Measurements from ENCODE around the gene SORCS1. TPM values are rescaled to one million over a fixed set of nuclear protein-coding genes. Genes with fewer than 3 reads are reported as not detected.
A peak's percentile ranks its signal among the peaks of the same experiment; 100 is the strongest.

The SORCS1 gene
- total and polyA plus RNA-seq, 2 experiments from 2014 or later: 2.9 to 8.9 TPM

DNA sequence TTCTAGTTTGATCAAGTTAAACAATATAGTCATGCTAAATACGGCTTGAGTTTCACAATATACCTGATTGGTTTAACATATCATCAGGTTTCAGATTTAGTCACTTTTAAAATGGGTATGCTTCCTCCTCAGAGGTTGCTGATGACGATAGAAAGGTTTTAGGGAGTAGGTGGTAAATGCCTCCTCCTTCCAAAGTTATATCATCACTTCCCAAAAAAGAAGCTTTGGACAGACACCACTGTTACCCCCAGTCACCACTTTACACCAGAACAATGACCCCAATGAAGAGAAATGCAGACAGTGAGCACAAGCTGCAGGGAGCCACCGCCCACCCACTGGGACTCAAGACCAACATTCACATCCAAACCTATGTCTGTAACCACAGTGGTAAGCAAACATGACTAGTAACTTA is 244.6 kb downstream of the SORCS1 start:
- peak; percentile 14 for DNase-seq (ENCODE audit: low spot score)
- Histone ChIP-seq H3K9me2 (ENCODE audit: insufficient read depth) (peaks cover 4% of the 10 kb centered on the region; the same call in 1 of the 2 replicates), H2AFZ (no peak overlapping the region), H4K20me1 (replicated peaks; ENCODE audit: insufficient read depth) (no peaks in the 10 kb centered on the region; the same call in none of the 2 replicates), H3K4me2 (peak overlapping the region; percentile 44; the same call in 1 of the 2 replicates), H3K27ac (ENCODE audit: low read depth) (no peak overlapping the region), H3K36me3 (ENCODE audit: insufficient read depth) (no peaks in the 10 kb centered on the region), H3K27me3 (ENCODE audit: insufficient read depth) (no peaks in the 10 kb centered on the region; the same call in 1 of the 2 replicates), H3K79me2 (replicated peaks; ENCODE audit: insufficient read depth) (no peaks in the 10 kb centered on the region), H3K4me1 (ENCODE audit: insufficient read depth) (peaks cover 11% of the 10 kb centered on the region; the same call in 1 of the 2 replicates), H3F3A (replicated peaks; ENCODE audit: low read depth) (no peaks in the 10 kb centered on the region), H3K4me3 (no peak overlapping the region)
- peak; percentile 66 for ATAC-seq
- no peak overlapping the region for H3K4me3 Mint-ChIP-seq
- TF ChIP-seq CREB1 (CRISPR knock-in tag; IDR thresholded peaks at IDR 0.05; ENCODE audit: low read depth) (no peak), POLR2AphosphoS5 (IDR thresholded peaks at IDR 0.05; ENCODE audit: low read depth) (no peak), EZH2 (IDR thresholded peaks at IDR 0.05; ENCODE audit: low read depth, unreplicated experiment) (no peak), STAT1 (IDR thresholded peaks at IDR 0.05; ENCODE audit: unreplicated experiment) (no peak), ZNF331 (CRISPR knock-in tag; IDR thresholded peaks at IDR 0.05; ENCODE audit: low read depth) (no peak)
- H3K27ac Mint-ChIP-seq: no peak overlapping the region
- H3K4me1 Mint-ChIP-seq: peaks cover 23% of the 10 kb centered on the region
- H3K9me3 Mint-ChIP-seq: no peaks in the 10 kb centered on the region
- H3K36me3 Mint-ChIP-seq (ENCODE audit: low read depth): no peaks in the 10 kb centered on the region
- H3K27me3 Mint-ChIP-seq (ENCODE audit: insufficient read depth, low read depth, poor library complexity): peaks cover 6% of the 10 kb centered on the region

DNA sequence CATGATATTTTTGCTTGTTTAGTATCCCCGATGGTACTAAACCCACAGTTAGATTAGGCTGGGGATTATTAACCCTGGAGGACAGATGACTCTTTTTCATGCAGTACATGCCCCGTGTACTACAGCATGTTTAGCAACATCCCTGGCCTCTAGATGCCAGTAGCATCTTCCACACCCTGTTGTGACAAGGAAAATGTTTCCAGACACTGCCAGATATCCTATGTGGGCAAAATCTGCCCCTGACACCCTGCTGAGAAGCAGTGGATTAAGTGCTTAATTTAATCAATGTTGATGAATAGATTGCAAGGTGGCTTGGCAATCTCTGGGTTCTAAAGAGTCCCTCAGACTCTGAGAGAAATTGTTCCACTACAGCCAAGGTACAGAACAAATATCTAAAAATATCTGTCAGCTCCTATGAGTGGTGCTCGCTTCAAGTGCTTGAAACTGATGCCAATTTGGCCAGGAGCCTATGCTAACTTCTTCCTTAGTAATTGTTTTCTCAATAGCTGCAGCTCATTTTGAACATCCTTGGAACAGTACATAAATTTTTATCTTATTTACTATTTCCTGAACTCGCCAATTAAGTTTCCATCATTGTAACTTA is 247.0 kb downstream of the SORCS1 start:
- no peak overlapping the region for H3K4me3 ChIP-seq
- no peak overlapping the region for H3K4me2 ChIP-seq
- ATAC-seq (no peak), DNase-seq (ENCODE audit: low spot score) (no peak)
- no peaks in the 10 kb centered on the region for H3K36me3 ChIP-seq (ENCODE audit: insufficient read depth)
- Mint-ChIP-seq H3K4me1 (peaks cover 46% of the 10 kb centered on the region), H3K27me3 (ENCODE audit: insufficient read depth, low read depth, poor library complexity) (peaks cover 7% of the 10 kb centered on the region), H3K4me3 (no peak overlapping the region), H3K27ac (no peak overlapping the region), H3K36me3 (ENCODE audit: low read depth) (no peaks in the 10 kb centered on the region), H3K9me3 (no peaks in the 10 kb centered on the region)
- H3K27ac ChIP-seq (ENCODE audit: low read depth): no peak overlapping the region
- TF ChIP-seq POLR2AphosphoS5 (IDR thresholded peaks at IDR 0.05; ENCODE audit: low read depth) (no peak), EZH2phosphoT487 (IDR thresholded peaks at IDR 0.05; ENCODE audit: unreplicated experiment) (no peak), ZNF114 (CRISPR knock-in tag; IDR thresholded peaks at IDR 0.05) (no peak)
- H3K9me2 ChIP-seq (ENCODE audit: insufficient read depth): peaks cover 4% of the 10 kb centered on the region; the same call in 1 of the 2 replicates
- no peaks in the 10 kb centered on the region for H3K79me2 ChIP-seq (replicated peaks; ENCODE audit: insufficient read depth)
- 0 out of 2 replicates have a peak, but pooled peaks cover 9% of the 10 kb centered on the region for H3F3A ChIP-seq (replicated peaks; ENCODE audit: low read depth)
- H3K4me1 ChIP-seq (ENCODE audit: insufficient read depth): peaks cover 33% of the 10 kb centered on the region
- no peaks in the 10 kb centered on the region; the same call in none of the 2 replicates for H4K20me1 ChIP-seq (replicated peaks; ENCODE audit: insufficient read depth)
- no peak overlapping the region for H2AFZ ChIP-seq
- H3K27me3 ChIP-seq (ENCODE audit: insufficient read depth): no peaks in the 10 kb centered on the region; the same call in 1 of the 2 replicates

DNA sequence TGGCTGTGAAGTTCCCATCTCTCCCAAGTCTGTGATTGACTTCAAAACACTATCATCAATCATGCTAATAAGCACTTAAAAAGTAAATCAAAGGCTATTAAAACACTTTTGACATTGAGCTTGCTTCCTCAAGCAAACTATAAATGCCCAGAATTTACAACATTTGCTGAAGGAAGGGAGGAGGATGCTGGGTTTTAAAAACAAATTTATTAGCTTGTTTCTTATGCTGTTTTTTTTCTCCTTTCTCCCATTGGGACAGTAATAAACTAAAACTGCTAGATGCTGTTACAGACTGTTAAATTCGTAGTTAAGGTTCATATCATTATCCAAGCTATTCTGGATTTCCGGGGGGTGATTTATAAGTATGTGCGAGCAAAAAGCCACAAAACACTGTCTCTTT is 250.5 kb downstream of the SORCS1 start:
- H4K20me1 ChIP-seq (replicated peaks; ENCODE audit: insufficient read depth): no peaks in the 10 kb centered on the region
- peak overlapping the region; percentile 14; the same call in 1 of the 2 replicates for H3K4me3 ChIP-seq
- peaks cover 57% of the 10 kb centered on the region for H3K4me1 Mint-ChIP-seq
- peaks cover 4% of the 10 kb centered on the region; the same call in 1 of the 2 replicates for H3K9me2 ChIP-seq (ENCODE audit: insufficient read depth)
- peaks cover 3% of the 10 kb centered on the region for H3K27me3 Mint-ChIP-seq (ENCODE audit: insufficient read depth, low read depth, poor library complexity)
- peaks cover 9% of the 10 kb centered on the region; the same call in 1 of the 2 replicates for H3F3A ChIP-seq (replicated peaks; ENCODE audit: low read depth)
- peak overlapping the region; percentile 83; the same call in 1 of the 2 replicates for H3K27ac ChIP-seq (ENCODE audit: low read depth)
- DNase-seq (ENCODE audit: low spot score) (no peak), ATAC-seq (no peak)
- H3K4me1 ChIP-seq (ENCODE audit: insufficient read depth): peaks cover 55% of the 10 kb centered on the region
- H3K9me3 Mint-ChIP-seq: no peaks in the 10 kb centered on the region
- H2AFZ ChIP-seq: no peak overlapping the region
- H3K27ac Mint-ChIP-seq: peak overlapping the region; percentile 85; the same call in 1 of the 2 replicates
- peak overlapping the region; percentile 69 for H3K4me2 ChIP-seq
- H3K27me3 ChIP-seq (ENCODE audit: insufficient read depth): no peaks in the 10 kb centered on the region
- H3K4me3 Mint-ChIP-seq: peak overlapping the region; percentile 44; the same call in 1 of the 3 replicates
- no peaks in the 10 kb centered on the region for H3K36me3 ChIP-seq (ENCODE audit: insufficient read depth)
- no peaks in the 10 kb centered on the region for H3K36me3 Mint-ChIP-seq (ENCODE audit: low read depth)
- no peaks in the 10 kb centered on the region for H3K79me2 ChIP-seq (replicated peaks; ENCODE audit: insufficient read depth)
- TF ChIP-seq ZNF114 (CRISPR knock-in tag; IDR thresholded peaks at IDR 0.05) (no peak), EZH2 (IDR thresholded peaks at IDR 0.05; ENCODE audit: low read depth, unreplicated experiment) (no peak), EZH2phosphoT487 (IDR thresholded peaks at IDR 0.05; ENCODE audit: unreplicated experiment) (no peak), ZNF331 (CRISPR knock-in tag; IDR thresholded peaks at IDR 0.05; ENCODE audit: low read depth) (no peak), POLR2AphosphoS5 (IDR thresholded peaks at IDR 0.05; ENCODE audit: low read depth) (no peak), STAT1 (IDR thresholded peaks at IDR 0.05; ENCODE audit: unreplicated experiment) (no peak)
- TF ChIP-seq, protein P1, sequence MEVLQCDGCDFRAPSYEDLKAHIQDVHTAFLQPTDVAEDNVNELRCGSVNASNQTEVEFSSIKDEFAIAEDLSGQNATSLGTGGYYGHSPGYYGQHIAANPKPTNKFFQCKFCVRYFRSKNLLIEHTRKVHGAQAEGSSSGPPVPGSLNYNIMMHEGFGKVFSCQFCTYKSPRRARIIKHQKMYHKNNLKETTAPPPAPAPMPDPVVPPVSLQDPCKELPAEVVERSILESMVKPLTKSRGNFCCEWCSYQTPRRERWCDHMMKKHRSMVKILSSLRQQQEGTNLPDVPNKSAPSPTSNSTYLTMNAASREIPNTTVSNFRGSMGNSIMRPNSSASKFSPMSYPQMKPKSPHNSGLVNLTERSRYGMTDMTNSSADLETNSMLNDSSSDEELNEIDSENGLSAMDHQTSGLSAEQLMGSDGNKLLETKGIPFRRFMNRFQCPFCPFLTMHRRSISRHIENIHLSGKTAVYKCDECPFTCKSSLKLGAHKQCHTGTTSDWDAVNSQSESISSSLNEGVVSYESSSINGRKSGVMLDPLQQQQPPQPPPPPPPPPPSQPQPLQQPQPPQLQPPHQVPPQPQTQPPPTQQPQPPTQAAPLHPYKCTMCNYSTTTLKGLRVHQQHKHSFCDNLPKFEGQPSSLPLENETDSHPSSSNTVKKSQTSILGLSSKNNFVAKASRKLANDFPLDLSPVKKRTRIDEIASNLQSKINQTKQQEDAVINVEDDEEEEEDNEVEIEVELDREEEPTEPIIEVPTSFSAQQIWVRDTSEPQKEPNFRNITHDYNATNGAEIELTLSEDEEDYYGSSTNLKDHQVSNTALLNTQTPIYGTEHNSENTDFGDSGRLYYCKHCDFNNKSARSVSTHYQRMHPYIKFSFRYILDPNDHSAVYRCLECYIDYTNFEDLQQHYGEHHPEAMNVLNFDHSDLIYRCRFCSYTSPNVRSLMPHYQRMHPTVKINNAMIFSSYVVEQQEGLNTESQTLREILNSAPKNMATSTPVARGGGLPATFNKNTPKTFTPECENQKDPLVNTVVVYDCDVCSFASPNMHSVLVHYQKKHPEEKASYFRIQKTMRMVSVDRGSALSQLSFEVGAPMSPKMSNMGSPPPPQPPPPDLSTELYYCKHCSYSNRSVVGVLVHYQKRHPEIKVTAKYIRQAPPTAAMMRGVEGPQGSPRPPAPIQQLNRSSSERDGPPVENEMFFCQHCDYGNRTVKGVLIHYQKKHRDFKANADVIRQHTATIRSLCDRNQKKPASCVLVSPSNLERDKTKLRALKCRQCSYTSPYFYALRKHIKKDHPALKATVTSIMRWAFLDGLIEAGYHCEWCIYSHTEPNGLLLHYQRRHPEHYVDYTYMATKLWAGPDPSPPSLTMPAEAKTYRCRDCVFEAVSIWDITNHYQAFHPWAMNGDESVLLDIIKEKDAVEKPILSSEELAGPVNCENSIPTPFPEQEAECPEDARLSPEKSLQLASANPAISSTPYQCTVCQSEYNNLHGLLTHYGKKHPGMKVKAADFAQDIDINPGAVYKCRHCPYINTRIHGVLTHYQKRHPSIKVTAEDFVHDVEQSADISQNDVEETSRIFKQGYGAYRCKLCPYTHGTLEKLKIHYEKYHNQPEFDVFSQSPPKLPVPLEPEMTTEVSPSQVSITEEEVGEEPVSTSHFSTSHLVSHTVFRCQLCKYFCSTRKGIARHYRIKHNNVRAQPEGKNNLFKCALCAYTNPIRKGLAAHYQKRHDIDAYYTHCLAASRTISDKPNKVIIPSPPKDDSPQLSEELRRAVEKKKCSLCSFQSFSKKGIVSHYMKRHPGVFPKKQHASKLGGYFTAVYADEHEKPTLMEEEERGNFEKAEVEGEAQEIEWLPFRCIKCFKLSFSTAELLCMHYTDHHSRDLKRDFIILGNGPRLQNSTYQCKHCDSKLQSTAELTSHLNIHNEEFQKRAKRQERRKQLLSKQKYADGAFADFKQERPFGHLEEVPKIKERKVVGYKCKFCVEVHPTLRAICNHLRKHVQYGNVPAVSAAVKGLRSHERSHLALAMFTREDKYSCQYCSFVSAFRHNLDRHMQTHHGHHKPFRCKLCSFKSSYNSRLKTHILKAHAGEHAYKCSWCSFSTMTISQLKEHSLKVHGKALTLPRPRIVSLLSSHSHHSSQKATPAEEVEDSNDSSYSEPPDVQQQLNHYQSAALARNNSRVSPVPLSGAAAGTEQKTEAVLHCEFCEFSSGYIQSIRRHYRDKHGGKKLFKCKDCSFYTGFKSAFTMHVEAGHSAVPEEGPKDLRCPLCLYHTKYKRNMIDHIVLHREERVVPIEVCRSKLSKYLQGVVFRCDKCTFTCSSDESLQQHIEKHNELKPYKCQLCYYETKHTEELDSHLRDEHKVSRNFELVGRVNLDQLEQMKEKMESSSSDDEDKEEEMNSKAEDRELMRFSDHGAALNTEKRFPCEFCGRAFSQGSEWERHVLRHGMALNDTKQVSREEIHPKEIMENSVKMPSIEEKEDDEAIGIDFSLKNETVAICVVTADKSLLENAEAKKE (CRISPR knock-in tag; IDR thresholded peaks at IDR 0.05): no peak

All from GM23338 (cell line).